ENCODE data around the gene PTEN.

GRCh38 chr10:87875929-87876571 is 12.6 kb downstream of the PTEN start:
- TF ChIP-seq TCF7 (IDR thresholded peaks at IDR 0.05; ENCODE audit: borderline replicate concordance): no peak
- no peak for TF ChIP-seq CREM (IDR thresholded peaks at IDR 0.05; ENCODE audit: low read depth)
- TF ChIP-seq BRCA1 (IDR thresholded peaks at IDR 0.05): no peak
- TF ChIP-seq BRCA1 (CRISPR knock-in tag; IDR thresholded peaks at IDR 0.05): no peak
- TF ChIP-seq IRF1 (CRISPR knock-in tag; IDR thresholded peaks at IDR 0.05; ENCODE audit: borderline replicate concordance): no peak
- TF ChIP-seq DMBX1 (CRISPR knock-in tag; IDR thresholded peaks at IDR 0.05; ENCODE audit: borderline replicate concordance): no peak
- TF ChIP-seq FOXM1 (IDR thresholded peaks at IDR 0.05; ENCODE audit: low read depth): no peak
- TF ChIP-seq FOXM1 (CRISPR knock-in tag; IDR thresholded peaks at IDR 0.05; ENCODE audit: low read depth): no peak
- TF ChIP-seq RUNX1 (IDR thresholded peaks at IDR 0.05; ENCODE audit: low read depth): no peak
- no peak for TF ChIP-seq PCBP2 (IDR thresholded peaks at IDR 0.05; ENCODE audit: low read depth, low read length, poor library complexity, severe bottlenecking)
- no peak for TF ChIP-seq TRIM24 (IDR thresholded peaks at IDR 0.05)
- TF ChIP-seq YY1 (IDR thresholded peaks at IDR 0.05; ENCODE audit: borderline replicate concordance in 1 of 3, control insufficient read depth in 1 of 3, extremely low read depth in 1 of 3, insufficient read depth in 3 of 3, insufficient read length in 1 of 3, insufficient replicate concordance in 2 of 3, low read depth in 1 of 3, low read length in 2 of 3): no peak
- TF ChIP-seq ZNF197 (CRISPR knock-in tag; IDR thresholded peaks at IDR 0.05; ENCODE audit: low read depth): no peak
- TF ChIP-seq NFRKB (IDR thresholded peaks at IDR 0.05; ENCODE audit: low read depth): no peak
- TF ChIP-seq CTCF (IDR thresholded peaks at IDR 0.05 in 2 of 3, conservative IDR thresholded peaks at IDR 0.05 in 1 of 3; ENCODE audit: insufficient read depth in 2 of 3, low read depth in 1 of 3, low read length in 3 of 3): no peak
- TF ChIP-seq ZBTB33 (CRISPR knock-in tag; IDR thresholded peaks at IDR 0.05): no peak

All from K562 (cell line).